T-helper 22 cell (primary cell): ENCODE data around the gene FOXN3.
A peak's percentile ranks its signal among the peaks of the same experiment; 100 is the strongest.

Experiments
- DNase-seq: peaks from one replicate; pipeline ENCODE4 v3.0.0-alpha.2; 2020; ENCODE audit warnings: low read depth

The FOXN3 gene

GRCh38 chr14:89417091-89417464, at the start of gene FOXN3:
FOXN3 (minus strand) TSS chr14:89417233; CDS start chr14:89412476, 4,757 bp downstream.
- peak; percentile 82 for DNase-seq

GRCh38 chr14:89466484-89466883, 49.5 kb upstream of the FOXN3 start:
- DNase-seq, result no peak

GRCh38 chr14:89465876-89466275, 48.8 kb upstream of the FOXN3 start:
- no peak for DNase-seq

- no peak for DNase-seq
Observed at GRCh38 chr14:89461256-89461655, 44.2 kb upstream of the FOXN3 start.

- DNase-seq, result no peak
Observed at GRCh38 chr14:89458713-89459420, 41.8 kb upstream of the FOXN3 start.

GRCh38 chr14:89457007-89457406, 40.0 kb upstream of the FOXN3 start:
- no peak for DNase-seq

GRCh38 chr14:89455412-89455811, 38.4 kb upstream of the FOXN3 start:
- DNase-seq, result no peak

- DNase-seq, result no peak
Observed at GRCh38 chr14:89454996-89455395, 38.0 kb upstream of the FOXN3 start.

GRCh38 chr14:89452281-89452680, 35.2 kb upstream of the FOXN3 start:
- no peak for DNase-seq

- DNase-seq, result no peak
Observed at GRCh38 chr14:89451229-89451628, 34.2 kb upstream of the FOXN3 start.

- no peak for DNase-seq
Observed at GRCh38 chr14:89447182-89447944, 30.3 kb upstream of the FOXN3 start.

GRCh38 chr14:89445273-89445973, 28.4 kb upstream of the FOXN3 start:
- DNase-seq, result no peak

GRCh38 chr14:89444516-89445125, 27.6 kb upstream of the FOXN3 start:
- no peak for DNase-seq

- DNase-seq, result no peak
Observed at GRCh38 chr14:89444044-89444443, 27.0 kb upstream of the FOXN3 start.

GRCh38 chr14:89443042-89443629, 26.1 kb upstream of the FOXN3 start:
- DNase-seq, result no peak

- no peak for DNase-seq
Observed at GRCh38 chr14:89442280-89442679, 25.2 kb upstream of the FOXN3 start.

GRCh38 chr14:89440986-89441909, 24.2 kb upstream of the FOXN3 start:
- no peak for DNase-seq

GRCh38 chr14:89435892-89436656, 19.0 kb upstream of the FOXN3 start:
- no peak for DNase-seq

GRCh38 chr14:89435492-89435891, 18.5 kb upstream of the FOXN3 start:
- DNase-seq, result no peak

GRCh38 chr14:89432226-89432625, 15.2 kb upstream of the FOXN3 start:
- DNase-seq, result no peak
